WTC11 (cell line): Measurements from ENCODE around the gene FAM89B. TPM values are rescaled to one million over a fixed set of nuclear protein-coding genes. Genes with fewer than 3 reads are reported as not detected.

Experiments
- ATAC-seq: fragments of 200-7000 bp; cut with Tn5 transposase; 2 replicates; pipeline ENCODE4 v1.10.0; 2021; ENCODE audit warnings: mild to moderate bottlenecking, moderate library complexity
- CTCF ChIA-PET: fragments of 300-600 bp; sonication (Branson Sonifier 250); formaldehyde crosslinking; loops from one replicate; lab custom pipeline; 2021; ENCODE audit warnings: antibody characterized with exemption; lab: Charles Lee
- POLR2A ChIA-PET: fragments of 350-600 bp; sonication (Branson Sonifier 250); formaldehyde crosslinking; loops from one replicate; lab custom pipeline; 2021; ENCODE audit warnings: antibody characterized with exemption; lab: Charles Lee
- DNase-seq: peaks from one replicate; pipeline ENCODE4 v3.0.0; 2021; ENCODE audit warnings: low spot score
- H3K27ac Mint-ChIP-seq: 2 replicates; pipeline ENCODE4 v1.8.0; 2021; ENCODE audit warnings: mixed read lengths
- H3K27me3 Mint-ChIP-seq: 2 replicates; pipeline ENCODE4 v1.8.0; 2021; ENCODE audit warnings: low read depth, mild to moderate bottlenecking, moderate library complexity, mixed read lengths
- H3K36me3 Mint-ChIP-seq: 2 replicates; pipeline ENCODE4 v1.8.0; 2021; ENCODE audit warnings: mixed read lengths
- H3K4me1 Mint-ChIP-seq: 2 replicates; pipeline ENCODE4 v1.8.0; 2022; ENCODE audit warnings: mixed read lengths
- H3K4me3 Mint-ChIP-seq: 2 replicates; pipeline ENCODE4 v1.8.0; 2021; ENCODE audit warnings: mild to moderate bottlenecking, moderate library complexity, mixed read lengths
- H3K9me3 Mint-ChIP-seq: 2 replicates; pipeline ENCODE4 v1.8.0; 2021; ENCODE audit warnings: mixed read lengths
- ATF1 ChIP-seq: sonication (generic); formaldehyde crosslinking; IDR thresholded peaks from 2 replicates; pipeline ENCODE4 v1.8.1; 2023; ENCODE audit warnings: mild to moderate bottlenecking, moderate library complexity, missing genetic modification reagents
- ELF4 ChIP-seq: sonication (generic); formaldehyde crosslinking; IDR thresholded peaks from 2 replicates; pipeline ENCODE4 v1.8.1; 2022; ENCODE audit warnings: low read depth, mild to moderate bottlenecking, moderate library complexity, missing genetic modification reagents
- EMX1 ChIP-seq: fragments of 250-450 bp; sonication (Bioruptor Pico); IDR thresholded peaks from 2 replicates; pipeline ENCODE4 v1.8.0; 2021; ENCODE audit warnings: mild to moderate bottlenecking
- FOXP1 ChIP-seq: sonication (generic); formaldehyde crosslinking; IDR thresholded peaks from 2 replicates; pipeline ENCODE4 v1.8.0; 2022; ENCODE audit warnings: missing genetic modification reagents, mild to moderate bottlenecking, moderate library complexity, borderline replicate concordance
- GTF2I ChIP-seq: fragments of 250-450 bp; sonication (Bioruptor Pico); conservative IDR thresholded peaks from 2 replicates; pipeline ENCODE4 v1.4.0; 2021; ENCODE audit warnings: mild to moderate bottlenecking
- JAZF1 ChIP-seq: fragments of 250-450 bp; sonication (Bioruptor Pico); IDR thresholded peaks from 2 replicates; pipeline ENCODE4 v1.9.0; 2021; ENCODE audit warnings: moderate library complexity, mild to moderate bottlenecking, inconsistent platforms
- KAT7 ChIP-seq: sonication (generic); formaldehyde crosslinking; IDR thresholded peaks from 2 replicates; pipeline ENCODE4 v1.8.1; 2023; ENCODE audit warnings: missing genetic modification reagents, mild to moderate bottlenecking, borderline replicate concordance
- RORB ChIP-seq: fragments of 250-450 bp; sonication (Bioruptor Pico); IDR thresholded peaks from 2 replicates; pipeline ENCODE4 v1.9.0; 2021; ENCODE audit warnings: mild to moderate bottlenecking
- SMAD3 ChIP-seq: sonication (generic); formaldehyde crosslinking; IDR thresholded peaks from 2 replicates; pipeline ENCODE4 v1.8.0; 2022; ENCODE audit warnings: missing genetic modification reagents, mild to moderate bottlenecking, borderline replicate concordance
- USF2 ChIP-seq: sonication (generic); formaldehyde crosslinking; IDR thresholded peaks from 2 replicates; pipeline ENCODE4 v1.8.1; 2023; ENCODE audit warnings: mild to moderate bottlenecking, missing genetic modification reagents, moderate library complexity
- ZNF121 ChIP-seq: sonication (generic); formaldehyde crosslinking; IDR thresholded peaks from 2 replicates; pipeline ENCODE4 v1.8.0; 2023; ENCODE audit warnings: missing genetic modification reagents
- ZNF138 ChIP-seq: sonication (generic); formaldehyde crosslinking; conservative IDR thresholded peaks from 2 replicates; pipeline ENCODE4 v1.8.1; 2022; ENCODE audit warnings: mild to moderate bottlenecking, moderate library complexity, missing genetic modification reagents
- ZNF532 ChIP-seq: fragments of 250-450 bp; sonication (Bioruptor Pico); IDR thresholded peaks from 2 replicates; pipeline ENCODE4 v1.9.0; 2021; ENCODE audit warnings: mild to moderate bottlenecking, borderline replicate concordance
- ZNF671 ChIP-seq: fragments of 250-450 bp; sonication (Bioruptor Pico); IDR thresholded peaks from 2 replicates; pipeline ENCODE4 v1.8.0; 2021; ENCODE audit warnings: mild to moderate bottlenecking
- total RNA-seq: library from RNA; stranded (reverse); gene quantifications from 3 replicates; pipeline ENCODE4 v1.2.3, GENCODE V29; 2021
- TF ChIP-seq, protein P1 (sequence below): sonication (generic); formaldehyde crosslinking; IDR thresholded peaks from 2 replicates; pipeline ENCODE4 v1.8.1; 2022; ENCODE audit warnings: low read depth, mild to moderate bottlenecking, moderate library complexity, missing genetic modification reagents, borderline replicate concordance
- TF ChIP-seq, protein P2 (sequence below): sonication (generic); formaldehyde crosslinking; IDR thresholded peaks from 2 replicates; pipeline ENCODE4 v1.8.0; 2022; ENCODE audit warnings: missing genetic modification reagents
- TF ChIP-seq, protein P3 (sequence below): fragments of 250-450 bp; sonication (Bioruptor Pico); IDR thresholded peaks from 2 replicates; pipeline ENCODE4 v1.9.0; 2021; ENCODE audit warnings: mild to moderate bottlenecking

The FAM89B gene
- total RNA-seq, 1 experiment from 2014 or later = 13.3 TPM

- Mint-ChIP-seq H3K9me3 (no peaks in the 10 kb centered on the region), H3K27ac (no peak overlapping the region), H3K27me3 (peaks cover 32% of the 10 kb centered on the region), H3K4me1 (peaks cover 2% of the 10 kb centered on the region), H3K36me3 (peaks cover 5% of the 10 kb centered on the region; the same call in 1 of the 2 replicates), H3K4me3 (no peak overlapping the region)
- DNase-seq (no peak), ATAC-seq (no peak)
- POLR2A ChIA-PET = no interaction called here
- TF ChIP-seq ZNF671 (CRISPR knock-in tag) = no peak
- no peak for TF ChIP-seq GTF2I (CRISPR knock-in tag)
- TF ChIP-seq ELF4 (CRISPR knock-in tag) = no peak
- no peak for TF ChIP-seq KAT7 (CRISPR knock-in tag)
- no peak for TF ChIP-seq FOXP1 (CRISPR knock-in tag)
- no peak for TF ChIP-seq JAZF1
- TF ChIP-seq, protein P1, sequence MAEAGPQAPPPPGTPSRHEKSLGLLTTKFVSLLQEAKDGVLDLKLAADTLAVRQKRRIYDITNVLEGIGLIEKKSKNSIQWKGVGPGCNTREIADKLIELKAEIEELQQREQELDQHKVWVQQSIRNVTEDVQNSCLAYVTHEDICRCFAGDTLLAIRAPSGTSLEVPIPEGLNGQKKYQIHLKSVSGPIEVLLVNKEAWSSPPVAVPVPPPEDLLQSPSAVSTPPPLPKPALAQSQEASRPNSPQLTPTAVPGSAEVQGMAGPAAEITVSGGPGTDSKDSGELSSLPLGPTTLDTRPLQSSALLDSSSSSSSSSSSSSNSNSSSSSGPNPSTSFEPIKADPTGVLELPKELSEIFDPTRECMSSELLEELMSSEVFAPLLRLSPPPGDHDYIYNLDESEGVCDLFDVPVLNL = no peak
- no peak for TF ChIP-seq ZNF138 (CRISPR knock-in tag)
- no peak for TF ChIP-seq ZNF121
- no peak for TF ChIP-seq RORB
- TF ChIP-seq, protein P2, sequence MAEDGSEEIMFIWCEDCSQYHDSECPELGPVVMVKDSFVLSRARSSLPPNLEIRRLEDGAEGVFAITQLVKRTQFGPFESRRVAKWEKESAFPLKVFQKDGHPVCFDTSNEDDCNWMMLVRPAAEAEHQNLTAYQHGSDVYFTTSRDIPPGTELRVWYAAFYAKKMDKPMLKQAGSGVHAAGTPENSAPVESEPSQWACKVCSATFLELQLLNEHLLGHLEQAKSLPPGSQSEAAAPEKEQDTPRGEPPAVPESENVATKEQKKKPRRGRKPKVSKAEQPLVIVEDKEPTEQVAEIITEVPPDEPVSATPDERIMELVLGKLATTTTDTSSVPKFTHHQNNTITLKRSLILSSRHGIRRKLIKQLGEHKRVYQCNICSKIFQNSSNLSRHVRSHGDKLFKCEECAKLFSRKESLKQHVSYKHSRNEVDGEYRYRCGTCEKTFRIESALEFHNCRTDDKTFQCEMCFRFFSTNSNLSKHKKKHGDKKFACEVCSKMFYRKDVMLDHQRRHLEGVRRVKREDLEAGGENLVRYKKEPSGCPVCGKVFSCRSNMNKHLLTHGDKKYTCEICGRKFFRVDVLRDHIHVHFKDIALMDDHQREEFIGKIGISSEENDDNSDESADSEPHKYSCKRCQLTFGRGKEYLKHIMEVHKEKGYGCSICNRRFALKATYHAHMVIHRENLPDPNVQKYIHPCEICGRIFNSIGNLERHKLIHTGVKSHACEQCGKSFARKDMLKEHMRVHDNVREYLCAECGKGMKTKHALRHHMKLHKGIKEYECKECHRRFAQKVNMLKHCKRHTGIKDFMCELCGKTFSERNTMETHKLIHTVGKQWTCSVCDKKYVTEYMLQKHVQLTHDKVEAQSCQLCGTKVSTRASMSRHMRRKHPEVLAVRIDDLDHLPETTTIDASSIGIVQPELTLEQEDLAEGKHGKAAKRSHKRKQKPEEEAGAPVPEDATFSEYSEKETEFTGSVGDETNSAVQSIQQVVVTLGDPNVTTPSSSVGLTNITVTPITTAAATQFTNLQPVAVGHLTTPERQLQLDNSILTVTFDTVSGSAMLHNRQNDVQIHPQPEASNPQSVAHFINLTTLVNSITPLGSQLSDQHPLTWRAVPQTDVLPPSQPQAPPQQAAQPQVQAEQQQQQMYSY (CRISPR knock-in tag) = no peak
- TF ChIP-seq ATF1 (CRISPR knock-in tag) = no peak
- TF ChIP-seq ZNF532 (CRISPR knock-in tag) = no peak
- TF ChIP-seq, protein P3, sequence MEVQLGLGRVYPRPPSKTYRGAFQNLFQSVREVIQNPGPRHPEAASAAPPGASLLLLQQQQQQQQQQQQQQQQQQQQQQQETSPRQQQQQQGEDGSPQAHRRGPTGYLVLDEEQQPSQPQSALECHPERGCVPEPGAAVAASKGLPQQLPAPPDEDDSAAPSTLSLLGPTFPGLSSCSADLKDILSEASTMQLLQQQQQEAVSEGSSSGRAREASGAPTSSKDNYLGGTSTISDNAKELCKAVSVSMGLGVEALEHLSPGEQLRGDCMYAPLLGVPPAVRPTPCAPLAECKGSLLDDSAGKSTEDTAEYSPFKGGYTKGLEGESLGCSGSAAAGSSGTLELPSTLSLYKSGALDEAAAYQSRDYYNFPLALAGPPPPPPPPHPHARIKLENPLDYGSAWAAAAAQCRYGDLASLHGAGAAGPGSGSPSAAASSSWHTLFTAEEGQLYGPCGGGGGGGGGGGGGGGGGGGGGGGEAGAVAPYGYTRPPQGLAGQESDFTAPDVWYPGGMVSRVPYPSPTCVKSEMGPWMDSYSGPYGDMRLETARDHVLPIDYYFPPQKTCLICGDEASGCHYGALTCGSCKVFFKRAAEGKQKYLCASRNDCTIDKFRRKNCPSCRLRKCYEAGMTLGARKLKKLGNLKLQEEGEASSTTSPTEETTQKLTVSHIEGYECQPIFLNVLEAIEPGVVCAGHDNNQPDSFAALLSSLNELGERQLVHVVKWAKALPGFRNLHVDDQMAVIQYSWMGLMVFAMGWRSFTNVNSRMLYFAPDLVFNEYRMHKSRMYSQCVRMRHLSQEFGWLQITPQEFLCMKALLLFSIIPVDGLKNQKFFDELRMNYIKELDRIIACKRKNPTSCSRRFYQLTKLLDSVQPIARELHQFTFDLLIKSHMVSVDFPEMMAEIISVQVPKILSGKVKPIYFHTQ (CRISPR knock-in tag) = no peak
- no peak for TF ChIP-seq EMX1 (CRISPR knock-in tag)
- no peak for TF ChIP-seq SMAD3
- TF ChIP-seq USF2 (CRISPR knock-in tag) = no peak
- CTCF ChIA-PET = interaction anchor here (0.9 to 10.3 kb wide), 8 partner anchors 8 to 52 kb away, joined by 3 to 271 read pairs (median 7); partner anchors contain the start of genes FAM89B, KCNK7, SCYL1 and ZNRD2
These were observed 34.6 kb upstream of the FAM89B start for GRCh38 chr11:65537620-65538231.
